Forelimb muscle (tissue), 1 donor: Measurements from ENCODE around the gene UST. TPM values are rescaled to one million over a fixed set of nuclear protein-coding genes. Genes with fewer than 3 reads are reported as not detected.

Experiments
- DNase-seq: peaks from one replicate; pipeline ENCODE4 v3.0.0-alpha.2; 2013; ENCODE audit warnings: low read depth
- polyA plus RNA-seq: library from polyadenylated mRNA; unstranded; fragments of 120-200 nt; gene quantifications from one replicate; pipeline ENCODE4 v1.2.1, GENCODE V29; 2013; ENCODE audit not compliant: insufficient read length

The UST gene
- polyA plus RNA-seq = 5.8 TPM

GRCh38 chr6:148746363-148747144 lies at the start of gene UST:
UST (plus strand) TSS chr6:148747030; CDS start chr6:148747431, 401 bp downstream.
- DNase-seq = peak; percentile 94

GRCh38 chr6:148697895-148698440 lies 48.9 kb upstream of the UST start:
- DNase-seq = no peak

- no peak for DNase-seq
Measured at GRCh38 chr6:148698671-148699180, 48.1 kb upstream of the UST start.

- no peak for DNase-seq
Measured at GRCh38 chr6:148700047-148700715, 46.6 kb upstream of the UST start.

- DNase-seq = no peak
Measured at GRCh38 chr6:148700741-148701311, 46.0 kb upstream of the UST start.

- DNase-seq = no peak
Measured at GRCh38 chr6:148701375-148701774, 45.5 kb upstream of the UST start.

- DNase-seq = no peak
Measured at GRCh38 chr6:148703900-148704299, 42.9 kb upstream of the UST start.

GRCh38 chr6:148704400-148705246 lies 42.2 kb upstream of the UST start:
- DNase-seq = no peak

- DNase-seq = peak; percentile 71
Measured at GRCh38 chr6:148708707-148709106, 38.1 kb upstream of the UST start.

GRCh38 chr6:148709577-148709976 lies 37.3 kb upstream of the UST start:
- no peak for DNase-seq

- no peak for DNase-seq
Measured at GRCh38 chr6:148711833-148712654, 34.8 kb upstream of the UST start.

- no peak for DNase-seq
Measured at GRCh38 chr6:148713033-148713738, 33.6 kb upstream of the UST start.

GRCh38 chr6:148713921-148714320 lies 32.9 kb upstream of the UST start:
- DNase-seq = peak; percentile 73

GRCh38 chr6:148716811-148717210 lies 30.0 kb upstream of the UST start:
- no peak for DNase-seq

GRCh38 chr6:148720406-148720805 lies 26.4 kb upstream of the UST start:
- DNase-seq = peak; percentile 74

GRCh38 chr6:148720897-148721296 lies 25.9 kb upstream of the UST start:
- no peak for DNase-seq

GRCh38 chr6:148723484-148723883 lies 23.3 kb upstream of the UST start:
- no peak for DNase-seq

GRCh38 chr6:148724428-148724827 lies 22.4 kb upstream of the UST start:
- no peak for DNase-seq

GRCh38 chr6:148727104-148727503 lies 19.7 kb upstream of the UST start:
- no peak for DNase-seq

GRCh38 chr6:148735989-148736388 lies 10.8 kb upstream of the UST start:
- no peak for DNase-seq
